ENCODE measurements around the gene LRRC8A. TPM values are rescaled to one million over a fixed set of nuclear protein-coding genes. Genes with fewer than 3 reads are reported as not detected.

Gene LRRC8A
- total and polyA plus RNA-seq, 8 donors: 8.7 to 20.4 (median 10.1) TPM

DNA sequence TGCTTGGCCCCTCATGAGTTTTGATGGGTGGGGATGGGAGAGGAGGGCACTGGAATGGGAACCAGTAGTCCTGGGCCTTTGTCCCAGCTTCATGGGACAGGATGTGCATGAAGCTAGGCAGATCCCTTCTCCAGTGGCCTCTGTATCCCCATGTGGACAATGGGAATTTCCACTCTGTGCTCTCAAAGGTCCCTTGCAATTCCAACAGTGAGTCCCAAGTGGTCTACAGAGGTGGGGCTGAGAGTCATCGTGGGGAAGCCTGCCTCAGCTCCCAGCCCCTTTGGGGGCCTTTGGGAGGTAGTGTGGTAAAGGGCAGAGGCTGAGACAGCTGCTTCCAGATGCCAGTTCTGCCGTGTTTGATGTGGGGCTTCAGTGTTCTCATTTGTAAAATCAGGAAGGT is 37.0 kb downstream of the LRRC8A start:
- H3K4me1 ChIP-seq: peaks cover 27 to 44% (median 40%) of the 10 kb centered on the region in 3 donors
- no peaks in the 10 kb centered on the region for H3K9me3 ChIP-seq
- peak overlapping the region in 2 of 4 donors; percentile 86 to 89 for H3K27ac ChIP-seq
- no peak for TF ChIP-seq CTCF (IDR thresholded peaks at IDR 0.05)
- 61 to 70% methylated on average over 2 of the region's 2 CpGs for WGBS, 2 donors
- ATAC-seq (no peak), FAIRE-seq (no peak), DNase-seq (no peak)
- intact Hi-C loops (cut with DNase I): no loop called here
- H3K4me3 ChIP-seq: no peak overlapping the region
- no peaks in the 10 kb centered on the region for H3K27me3 ChIP-seq
- no peaks in the 10 kb centered on the region for H3K36me3 ChIP-seq

DNA sequence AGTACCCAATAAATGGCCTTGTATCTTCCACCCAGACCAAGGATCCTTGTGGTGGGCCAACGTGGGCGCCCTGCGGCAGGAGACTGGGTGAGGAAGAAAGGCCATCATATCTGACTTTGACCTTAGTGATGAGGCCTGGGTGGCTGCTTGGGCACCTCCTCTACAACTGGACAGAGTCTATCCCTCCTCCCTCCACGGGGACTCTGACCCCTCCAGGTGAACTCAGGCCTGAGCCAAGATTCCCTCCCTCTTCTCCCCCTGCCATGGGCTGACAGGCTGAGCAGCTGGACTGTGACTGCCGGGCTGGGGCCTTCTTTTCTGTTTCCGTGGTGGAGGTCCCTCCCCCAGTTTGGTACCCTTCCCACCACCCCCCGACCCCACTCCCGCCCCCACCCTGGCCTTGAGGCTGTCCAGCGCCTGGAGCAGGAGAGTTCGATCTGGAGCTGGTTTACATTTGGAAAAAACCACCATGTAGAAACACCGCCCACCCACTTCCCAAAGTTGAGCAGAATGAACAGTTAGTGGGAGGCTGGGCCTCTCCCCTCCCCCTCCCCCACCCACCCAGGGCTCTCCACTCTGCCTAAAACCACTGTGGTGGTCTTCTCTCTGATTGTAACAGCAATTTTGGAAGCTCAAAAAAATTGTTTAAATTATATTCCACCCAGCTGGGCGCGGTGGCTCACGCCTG is 37.6 kb downstream of the LRRC8A start:
- Histone ChIP-seq H3K36me3 (no peaks in the 10 kb centered on the region), H3K4me1 (peaks cover 27 to 44% (median 40%) of the 10 kb centered on the region in 3 donors), H3K4me3 (no peak overlapping the region), H3K27ac (peak overlapping the region in 3 of 4 donors; percentile 11 to 89 (median 86)), H3K27me3 (no peaks in the 10 kb centered on the region), H3K9me3 (no peaks in the 10 kb centered on the region)
- no peak for TF ChIP-seq CTCF (IDR thresholded peaks at IDR 0.05)
- intact Hi-C loops (cut with DNase I): loop anchor here in 1 of 3 donors (10.0 kb wide), 1 partner anchor 55 kb away; no protein-coding TSS in a partner anchor
- WGBS, 2 donors: 52 to 54% methylated on average over 14 of the region's 14 CpGs
- ATAC-seq: peak in 1 of 4 donors; percentile 8
- peak in 3 of 6 donors; percentile 47 to 55 (median 52) for DNase-seq
- no peak for FAIRE-seq

DNA sequence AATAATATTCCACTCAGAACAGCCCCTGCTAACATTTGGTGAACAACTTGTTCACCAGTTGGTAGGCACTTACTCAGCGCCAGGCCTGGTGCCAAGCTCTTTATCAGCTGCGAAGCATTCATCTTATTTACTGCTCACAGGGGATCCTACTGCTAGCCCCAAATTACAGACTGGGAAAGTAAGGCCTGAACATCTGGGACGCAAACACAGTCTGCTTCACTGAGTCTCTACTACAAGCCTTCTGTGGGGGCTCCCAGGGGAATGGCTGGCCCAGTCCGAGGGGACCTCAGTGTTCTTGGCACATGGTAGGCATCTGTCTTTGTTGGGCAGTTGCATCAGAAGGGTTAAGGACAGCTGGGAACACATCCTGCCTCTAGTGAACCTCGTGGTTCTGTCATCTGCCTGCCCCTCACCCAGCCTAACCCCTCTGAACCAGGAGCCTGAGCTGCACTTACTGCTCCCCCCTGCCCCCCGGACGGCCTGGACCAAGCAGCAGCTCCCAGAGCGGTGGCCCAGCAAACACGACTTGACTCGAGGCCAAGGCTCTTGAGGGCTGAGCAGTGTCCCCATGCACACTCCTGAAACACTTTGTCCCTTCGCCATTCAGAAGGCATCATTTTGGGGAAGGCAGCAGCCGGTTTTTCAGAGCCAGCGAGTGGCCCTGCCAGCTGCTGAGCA is 38.6 kb downstream of the LRRC8A start, which contains the start of gene PHYHD1:
TSS of gene PHYHD1 (plus strand) at position 602 of the 678 bp plus-strand sequence. CDS start 1,342 bp downstream, outside the sequence.
- Histone ChIP-seq H3K4me3 (peak within 1 kb of the TSS; percentile 32 to 66 (median 46)), H3K36me3 (no peaks in the 10 kb centered on the region), H3K4me1 (peaks cover 20 to 41% (median 40%) of the 10 kb centered on the region in 3 donors), H3K9me3 (no peaks in the 10 kb centered on the region), H3K27ac (peak within 1 kb of the TSS; percentile 49 to 89 (median 80)), H3K27me3 (no peaks in the 10 kb centered on the region)
- intact Hi-C loops (cut with DNase I): loop anchor here in 1 of 3 donors (10.0 kb wide), 1 partner anchor 56 kb away; no protein-coding TSS in a partner anchor
- 37 to 39% methylated on average over 13 of the region's 13 CpGs for WGBS, 2 donors
- FAIRE-seq (no peak), ATAC-seq (peak in 1 of 4 donors; percentile 22), DNase-seq (peak; percentile 62 to 82 (median 72))
- TF ChIP-seq CTCF (IDR thresholded peaks at IDR 0.05): no peak

DNA sequence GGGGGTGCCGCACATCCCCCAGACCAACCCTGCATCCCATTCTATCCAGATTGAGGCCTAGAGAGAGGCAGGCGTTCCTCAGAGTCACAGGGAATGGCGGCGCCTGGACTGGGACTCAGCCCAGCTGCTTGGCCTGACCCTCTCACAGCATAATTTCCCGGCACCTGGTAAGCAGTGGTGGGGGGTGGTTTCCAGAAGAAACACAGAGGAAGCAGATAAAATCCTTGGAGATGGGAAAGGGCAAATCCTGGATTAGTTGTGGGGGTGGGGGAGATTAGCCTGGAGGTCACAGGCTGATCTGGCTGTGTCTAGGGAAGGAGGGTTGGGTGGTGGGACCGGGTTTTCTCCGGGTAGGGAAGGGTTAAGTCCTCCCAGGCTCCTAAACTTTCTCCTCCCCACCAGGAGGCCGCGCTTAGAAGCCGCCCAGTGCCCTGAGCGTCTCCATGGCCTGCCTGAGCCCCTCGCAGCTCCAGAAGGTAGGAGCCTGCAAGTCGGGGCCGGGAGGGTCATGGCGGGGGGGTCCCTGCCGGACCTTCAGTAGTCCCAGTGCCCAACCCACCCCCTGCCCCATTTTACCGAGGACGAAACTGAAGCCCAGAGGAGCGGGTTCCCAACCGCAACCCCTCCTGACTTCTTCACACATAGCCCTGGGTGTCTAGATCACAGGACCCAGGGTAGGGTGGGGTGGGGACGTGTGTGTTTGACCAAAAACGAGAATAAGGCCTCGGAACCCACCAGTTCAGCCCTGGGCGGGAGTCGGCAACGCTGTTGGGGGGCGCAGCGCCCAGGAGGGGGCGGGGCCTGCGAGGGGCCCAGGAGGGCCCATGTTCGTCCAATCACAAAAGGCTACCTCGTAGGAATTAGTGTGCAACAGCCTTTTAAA is 40.2 kb downstream of the LRRC8A start:
- FAIRE-seq (no peak), DNase-seq (peak in 5 of 6 donors; percentile 62 to 80 (median 72)), ATAC-seq (peak; percentile 51 to 78 (median 74))
- Histone ChIP-seq H3K36me3 (no peaks in the 10 kb centered on the region), H3K4me1 (peaks cover 15 to 27% (median 25%) of the 10 kb centered on the region in 3 donors), H3K27me3 (no peaks in the 10 kb centered on the region), H3K9me3 (no peaks in the 10 kb centered on the region), H3K27ac (peak overlapping the region; percentile 49 to 89 (median 80)), H3K4me3 (peak overlapping the region; percentile 32 to 66 (median 46))
- TF ChIP-seq CTCF (IDR thresholded peaks at IDR 0.05): no peak
- WGBS, 2 donors: 6% methylated on average over 31 to 32 of the region's 32 CpGs
- intact Hi-C loops (cut with DNase I): loop anchor here in 1 of 3 donors (10.0 kb wide), 1 partner anchor 57 kb away; no protein-coding TSS in a partner anchor

Data from pancreas (tissue), 10 donors.